Skin of body (tissue), 2 donors: ENCODE measurements around the gene RSU1. TPM values are rescaled to one million over a fixed set of nuclear protein-coding genes. Genes with fewer than 3 reads are reported as not detected.
"Not testable (repeated sequence)": the region's sequence is repeated elsewhere in the genome, so short reads cannot be mapped to it uniquely, and the experiment has no call there.

Experiments
- DNase-seq: peaks from one replicate; lab custom pipeline; 2025; lab: John Stamatoyannopoulos, UW
- total RNA-seq: library from RNA; depleted of rRNA; stranded (reverse); fragments of >200 nt; gene quantifications from one replicate; pipeline ENCODE4 v1.2.3, GENCODE V29; 2014

Gene RSU1
- total RNA-seq: 27.3 TPM

DNA sequence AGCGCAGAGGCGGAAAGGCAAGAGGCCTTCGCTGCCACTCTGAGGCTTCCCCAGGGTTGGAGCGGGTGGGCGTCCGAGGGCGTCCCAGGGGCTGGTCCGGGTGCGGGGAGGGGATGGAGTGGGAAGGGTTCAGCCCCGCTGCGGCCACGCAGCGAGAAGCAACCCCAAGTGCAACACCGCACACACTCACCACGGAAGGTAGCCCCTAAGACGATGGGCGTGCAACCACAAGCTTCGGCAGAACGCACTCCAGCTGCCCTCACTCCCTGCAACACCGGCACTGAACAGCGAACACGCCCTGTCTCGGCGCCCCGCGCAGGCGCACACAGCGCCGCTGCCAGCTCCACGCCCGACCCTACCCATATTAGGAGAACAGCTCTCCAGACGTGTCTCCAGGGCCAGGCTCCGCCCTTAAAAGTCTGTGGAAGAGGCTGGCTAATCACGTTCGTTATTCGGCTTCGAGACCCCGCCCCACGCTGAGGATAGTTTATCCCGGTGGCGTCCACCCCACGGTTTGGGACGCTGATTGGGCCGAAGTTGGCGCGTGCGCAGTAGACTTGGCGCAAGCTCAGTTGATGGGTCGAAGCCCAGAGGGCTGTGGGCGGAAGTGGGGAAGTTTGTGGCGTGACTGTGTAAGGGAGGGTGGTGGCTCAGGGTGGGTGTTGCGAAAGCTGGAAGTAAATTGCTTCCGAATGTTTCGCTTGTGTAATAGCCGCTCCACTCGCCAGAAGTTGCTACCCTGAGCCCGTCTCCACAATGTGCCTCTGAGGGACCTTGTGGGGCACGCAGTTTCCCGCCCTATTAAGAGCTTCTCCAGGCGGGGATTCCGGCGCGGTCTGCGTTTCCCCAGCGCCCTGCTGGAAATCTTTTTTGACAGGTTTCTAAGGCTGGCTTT, at the start of gene RSU1:
Gene RSU1 (minus strand): TSS at position 300 of the 895 bp plus-strand sequence. CDS start 343 bp downstream, outside the sequence.
- peak; percentile 100 for DNase-seq

DNA sequence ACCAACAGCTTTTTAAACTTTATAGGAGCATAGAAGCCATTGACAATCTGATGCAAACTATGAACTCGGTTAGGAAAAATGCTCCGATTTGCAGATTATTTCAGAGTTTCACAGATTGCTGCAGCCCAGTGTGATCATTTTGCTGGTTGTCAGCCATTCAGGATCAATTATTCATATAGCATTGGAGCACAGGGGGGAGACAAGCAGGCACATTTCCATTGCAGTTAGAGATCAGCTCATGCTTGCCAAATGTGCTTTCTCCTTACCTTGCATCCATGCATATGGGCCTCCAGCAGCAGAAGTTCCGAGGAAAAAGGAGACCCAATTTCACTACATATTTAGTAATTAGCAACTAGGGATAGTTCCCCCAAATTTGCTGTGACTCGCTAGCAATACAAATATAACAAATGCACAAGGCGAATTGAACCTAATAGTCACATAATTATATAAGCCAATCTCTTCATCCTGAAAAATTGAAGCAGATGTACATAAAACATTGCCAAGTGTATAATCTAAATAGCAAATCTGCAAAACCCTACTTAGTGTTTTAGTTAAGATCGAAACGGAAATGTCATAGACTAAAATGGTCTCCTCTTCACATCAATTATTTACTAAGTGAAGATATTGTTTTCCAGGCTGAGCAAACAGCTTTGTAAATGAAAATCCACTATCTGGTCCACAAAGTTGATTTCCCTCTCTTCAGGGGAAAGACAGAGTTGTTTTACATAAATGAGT, 49.5 kb upstream of the RSU1 start:
- peak; percentile 40 for DNase-seq

DNA sequence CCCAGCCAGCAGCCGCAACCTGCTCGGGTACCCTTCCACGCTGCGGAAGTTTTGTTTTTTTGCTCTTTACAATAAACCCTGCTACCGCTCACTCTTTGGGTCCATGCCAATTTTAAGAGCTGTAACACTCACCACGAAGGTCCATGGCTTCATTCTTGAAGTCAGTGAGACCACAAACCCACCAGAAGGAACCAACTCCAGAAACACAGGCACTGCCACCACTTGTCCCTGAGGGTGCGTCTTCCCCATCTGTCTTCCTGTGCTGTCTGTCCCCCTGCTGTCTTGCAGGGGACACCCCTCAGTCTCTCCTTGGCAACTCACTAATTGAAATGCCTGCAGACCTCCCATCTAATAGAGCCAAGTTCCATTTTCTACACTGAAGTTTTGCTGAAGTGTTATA, 48.5 kb upstream of the RSU1 start:
- no peak for DNase-seq

DNA sequence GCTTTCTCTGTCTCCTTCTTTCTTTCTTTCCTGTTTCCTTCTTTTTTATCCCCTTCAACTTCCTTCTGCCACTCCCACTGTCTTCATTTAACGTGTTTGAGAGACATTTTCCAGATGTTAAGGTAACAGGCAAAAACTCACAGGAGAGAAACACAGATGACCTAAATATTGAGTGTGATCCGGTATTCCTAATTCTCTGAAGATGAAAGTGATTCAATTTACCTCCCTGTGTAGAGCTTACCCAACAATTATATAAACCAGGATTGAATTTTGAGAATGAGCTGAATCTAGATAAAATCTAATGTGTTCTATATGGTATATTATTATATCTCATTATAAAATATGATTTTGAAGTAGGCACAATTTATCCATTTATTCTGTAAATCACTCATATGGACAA, 46.5 kb upstream of the RSU1 start:
- no peak for DNase-seq

DNA sequence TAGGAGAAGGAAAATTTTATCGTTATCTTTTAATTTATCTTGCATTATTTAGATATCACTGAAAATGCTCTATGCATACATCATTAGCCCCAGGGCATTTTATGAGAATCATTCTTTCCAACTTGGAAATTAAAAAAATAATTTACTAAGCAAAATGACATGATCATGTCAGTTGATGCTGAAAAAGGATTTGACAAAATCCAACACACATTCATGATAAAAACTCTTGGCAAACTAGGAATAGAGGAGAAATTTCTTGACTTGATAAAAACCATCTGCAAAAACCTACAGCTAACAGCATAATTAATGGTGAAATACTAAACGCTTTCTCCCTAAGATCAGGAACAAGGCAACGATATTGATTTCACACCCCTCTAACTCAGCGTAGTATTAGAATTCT, 40.2 kb upstream of the RSU1 start:
- DNase-seq: peak; percentile 80

DNA sequence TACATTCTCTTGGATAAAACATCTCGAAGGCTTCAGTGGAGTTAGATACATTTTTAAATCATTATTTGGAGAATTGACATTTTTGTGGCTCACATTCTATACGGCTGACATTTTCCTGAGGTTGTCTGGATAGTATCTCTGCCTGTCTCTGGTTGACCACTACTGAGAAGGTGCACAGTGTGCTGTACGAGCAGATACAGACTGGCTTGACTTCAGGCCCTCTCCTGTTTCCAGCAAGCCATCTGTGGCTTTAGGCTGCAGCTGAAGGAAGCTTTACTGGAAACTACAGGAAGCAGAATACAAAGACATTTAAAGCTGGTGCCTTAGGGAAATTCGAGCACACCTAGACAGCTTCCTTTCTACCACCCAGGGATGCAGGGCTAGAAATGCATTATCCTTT, 39.3 kb upstream of the RSU1 start:
- DNase-seq: peak; percentile 16

DNA sequence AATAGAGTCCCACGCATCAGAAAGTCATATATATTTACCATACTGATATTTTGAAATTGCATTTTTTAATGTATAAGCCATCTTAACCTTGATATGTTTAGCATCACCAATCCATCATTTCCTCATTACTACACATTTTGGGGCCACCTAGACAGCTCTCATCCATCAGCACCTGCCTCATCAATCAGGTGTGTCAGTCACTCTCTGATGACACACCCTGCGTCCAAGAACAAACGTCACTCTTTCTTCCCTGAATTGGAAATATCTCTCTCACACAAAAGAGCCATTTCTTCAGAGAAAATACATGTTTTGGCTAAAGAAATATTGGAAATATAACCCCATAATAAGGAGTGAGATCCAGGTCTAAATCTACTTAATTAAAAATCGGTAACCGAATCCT, 38.9 kb upstream of the RSU1 start:
- no peak for DNase-seq

DNA sequence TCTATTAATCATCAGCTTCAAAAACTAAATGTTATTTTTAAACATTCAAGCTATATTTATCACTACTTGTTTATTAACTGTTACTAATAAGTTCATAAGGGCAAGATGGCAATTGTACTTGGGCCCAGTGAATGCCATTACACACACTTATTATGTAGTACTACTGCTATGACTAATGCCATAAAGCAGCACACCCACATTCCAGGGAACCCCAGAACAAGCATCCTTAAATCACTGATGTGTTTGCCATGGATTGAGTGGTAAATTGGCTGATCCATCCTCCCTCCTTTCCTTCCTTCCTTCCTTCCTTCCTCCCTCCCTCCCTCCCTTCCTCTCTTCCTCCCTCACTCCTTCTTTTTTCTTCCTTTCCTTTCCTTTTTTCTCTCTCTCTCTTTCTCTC, 37.4 kb upstream of the RSU1 start:
- DNase-seq: no peak

DNA sequence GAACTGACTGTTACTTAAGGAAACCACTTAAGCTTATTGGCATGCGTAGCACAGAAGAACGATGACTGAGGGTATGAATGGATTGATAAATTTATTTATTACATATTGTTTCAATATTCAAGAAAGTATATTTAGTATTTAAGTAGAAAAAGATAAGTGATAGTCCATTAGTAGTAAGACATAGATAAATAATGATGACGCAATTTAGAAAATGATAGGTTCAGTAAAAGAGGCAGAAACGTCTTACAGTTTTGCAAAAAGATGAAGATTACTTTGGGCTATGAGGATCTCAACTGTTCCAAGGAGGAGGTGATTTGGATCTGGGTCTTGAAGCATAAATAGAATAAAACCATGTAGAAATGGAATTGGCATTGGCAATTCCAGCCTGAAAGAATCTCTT, 36.6 kb upstream of the RSU1 start:
- DNase-seq: no peak

DNA sequence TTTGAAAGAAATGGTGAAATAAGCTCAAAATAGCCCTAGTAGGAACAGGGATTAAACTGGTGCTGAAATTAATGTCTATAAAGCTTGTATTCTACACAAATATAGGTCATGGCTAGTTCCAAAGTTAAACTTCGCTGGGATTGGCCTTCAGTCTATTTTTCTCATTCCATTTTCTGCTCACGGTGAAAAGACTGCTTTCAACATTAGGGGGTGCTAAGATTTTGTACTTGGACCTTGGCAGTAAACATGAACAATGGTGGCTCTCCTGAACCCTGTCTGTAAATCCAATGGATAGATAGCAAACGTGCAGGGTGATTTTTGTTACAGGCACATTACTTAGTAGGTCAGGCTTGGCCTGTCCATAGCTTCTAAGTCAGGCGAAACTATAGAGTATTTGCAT, 36.0 kb upstream of the RSU1 start:
- DNase-seq: no peak

DNA sequence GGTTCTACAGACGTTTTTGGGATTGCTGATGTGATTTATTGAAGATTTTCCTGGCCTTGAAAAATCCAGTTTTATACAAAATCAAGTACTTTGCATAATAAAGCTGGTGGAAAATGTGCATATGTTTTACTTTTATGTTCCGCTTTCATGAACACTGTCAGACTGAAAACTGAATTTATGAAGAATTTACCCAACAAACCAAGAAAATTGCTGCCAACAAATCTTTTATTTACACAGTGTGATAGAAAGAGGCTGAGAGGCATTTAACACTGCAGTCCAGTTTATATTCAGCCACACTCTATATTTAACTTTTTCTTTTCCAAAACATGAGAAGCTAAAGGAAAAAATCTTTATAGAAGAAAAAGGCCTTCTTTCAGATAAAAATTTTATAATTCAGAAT, 35.4 kb upstream of the RSU1 start:
- peak; percentile 74 for DNase-seq

DNA sequence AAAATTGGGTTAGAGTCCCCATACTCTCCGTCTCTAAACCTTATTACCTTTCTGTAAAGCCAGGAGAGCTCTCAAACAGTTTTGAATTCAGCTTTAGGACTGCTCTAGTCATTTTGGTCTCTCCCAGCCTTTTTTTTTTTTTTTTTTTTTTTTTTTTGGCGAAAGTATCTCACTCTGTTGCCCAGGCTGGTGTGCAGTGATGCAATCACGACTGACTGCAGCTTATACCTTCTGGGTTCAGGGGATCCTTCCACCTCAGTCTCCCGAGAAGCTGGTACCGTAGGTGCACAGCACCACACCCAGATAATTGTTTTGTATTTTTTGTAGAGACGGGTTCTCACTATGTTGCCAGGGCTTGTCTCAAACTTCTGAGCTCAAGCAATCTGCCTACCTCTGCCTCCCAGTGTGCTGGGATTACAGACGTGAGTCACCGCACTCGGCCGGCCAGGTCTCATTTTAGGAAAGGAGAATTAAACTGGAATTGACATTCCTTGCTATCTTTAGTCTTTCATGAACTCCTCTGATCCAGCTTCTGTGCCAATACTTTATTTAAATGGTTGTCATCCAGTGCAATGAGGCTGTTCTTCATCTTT, 31.4 kb upstream of the RSU1 start:
- DNase-seq: no peak

DNA sequence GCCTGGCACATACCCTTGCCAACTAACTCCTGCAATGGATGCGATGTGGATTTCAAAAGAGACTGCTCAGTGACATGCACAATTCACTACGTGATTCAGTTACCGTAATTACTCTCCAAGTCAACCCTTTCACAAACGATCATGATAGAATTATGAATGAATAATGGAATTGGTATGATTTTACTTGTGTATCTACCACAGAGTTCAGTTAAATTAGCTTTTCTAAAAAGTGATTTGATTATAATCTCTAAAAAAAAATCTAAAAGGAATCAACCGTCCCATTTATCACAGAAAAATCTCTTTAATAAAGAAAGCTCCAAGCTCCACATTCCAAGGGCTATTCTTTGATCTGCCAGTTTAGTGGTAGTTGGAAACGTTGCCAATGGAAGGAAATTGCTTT, 30.4 kb upstream of the RSU1 start:
- DNase-seq: no peak

DNA sequence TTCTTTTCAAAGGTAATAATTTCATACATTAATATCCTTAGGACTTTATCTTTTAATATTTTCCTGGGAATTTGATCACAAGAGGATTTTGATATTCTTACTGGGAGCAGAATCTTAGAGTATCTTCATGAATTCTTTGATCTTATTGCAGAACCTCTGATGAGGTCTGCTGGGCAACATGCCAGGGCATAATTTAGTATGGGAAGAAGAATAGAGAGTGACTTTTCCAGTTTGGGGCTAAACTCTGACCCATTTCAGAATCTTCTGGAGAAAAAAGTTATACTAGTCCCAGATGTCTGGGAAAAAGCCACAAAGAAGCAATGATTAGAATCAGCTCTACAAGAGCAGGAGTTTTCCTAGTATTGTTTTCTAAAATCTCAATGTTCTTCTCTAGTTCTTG, 28.0 kb upstream of the RSU1 start:
- DNase-seq: peak; percentile 39

DNA sequence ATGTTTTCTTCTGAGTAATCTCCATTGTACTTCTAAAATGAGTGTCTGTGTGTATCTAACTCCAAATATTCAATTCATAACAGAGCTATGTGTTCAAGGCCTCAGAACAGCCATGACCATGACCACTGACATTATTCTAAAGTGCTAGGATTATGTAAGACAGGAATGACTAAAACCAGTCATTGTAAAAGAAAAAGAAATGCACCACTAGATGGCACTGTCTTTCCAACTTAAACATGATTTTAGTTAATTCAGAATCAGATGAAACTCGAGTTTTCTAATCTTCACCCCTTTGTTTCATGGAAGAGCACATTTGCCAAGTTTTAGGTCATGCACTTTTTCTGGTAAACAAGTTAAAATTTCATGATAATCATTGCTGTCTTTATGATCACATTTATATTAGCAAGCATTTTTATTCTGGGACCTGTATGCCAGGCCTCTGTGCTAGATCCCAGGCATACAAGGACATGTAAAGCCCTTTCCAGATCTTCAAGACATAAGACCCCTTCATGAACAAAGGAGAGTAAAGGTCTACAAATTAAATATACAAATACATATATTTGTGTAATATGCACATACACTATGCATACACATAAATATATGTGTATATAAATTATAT, 26.1 kb upstream of the RSU1 start:
- peak; percentile 81 for DNase-seq

DNA sequence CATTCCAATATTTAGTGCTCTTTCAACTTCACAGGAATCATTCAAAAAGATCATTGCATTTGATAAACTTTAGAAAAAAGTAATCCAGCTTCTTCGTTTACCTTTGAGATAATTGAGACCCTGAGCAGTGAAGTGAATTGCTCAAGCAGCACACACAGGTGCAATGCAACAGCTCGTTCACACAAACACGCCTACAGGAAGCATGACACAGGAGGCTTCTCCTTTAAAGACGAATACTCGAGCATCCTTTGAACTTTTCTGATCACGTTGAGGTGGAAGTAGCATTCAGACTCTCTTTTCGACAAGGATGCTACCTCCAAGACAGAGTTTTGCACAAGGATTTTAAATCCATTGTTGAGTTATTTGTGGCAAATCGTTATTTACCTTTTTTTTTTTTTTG, 18.0 kb upstream of the RSU1 start:
- no peak for DNase-seq

DNA sequence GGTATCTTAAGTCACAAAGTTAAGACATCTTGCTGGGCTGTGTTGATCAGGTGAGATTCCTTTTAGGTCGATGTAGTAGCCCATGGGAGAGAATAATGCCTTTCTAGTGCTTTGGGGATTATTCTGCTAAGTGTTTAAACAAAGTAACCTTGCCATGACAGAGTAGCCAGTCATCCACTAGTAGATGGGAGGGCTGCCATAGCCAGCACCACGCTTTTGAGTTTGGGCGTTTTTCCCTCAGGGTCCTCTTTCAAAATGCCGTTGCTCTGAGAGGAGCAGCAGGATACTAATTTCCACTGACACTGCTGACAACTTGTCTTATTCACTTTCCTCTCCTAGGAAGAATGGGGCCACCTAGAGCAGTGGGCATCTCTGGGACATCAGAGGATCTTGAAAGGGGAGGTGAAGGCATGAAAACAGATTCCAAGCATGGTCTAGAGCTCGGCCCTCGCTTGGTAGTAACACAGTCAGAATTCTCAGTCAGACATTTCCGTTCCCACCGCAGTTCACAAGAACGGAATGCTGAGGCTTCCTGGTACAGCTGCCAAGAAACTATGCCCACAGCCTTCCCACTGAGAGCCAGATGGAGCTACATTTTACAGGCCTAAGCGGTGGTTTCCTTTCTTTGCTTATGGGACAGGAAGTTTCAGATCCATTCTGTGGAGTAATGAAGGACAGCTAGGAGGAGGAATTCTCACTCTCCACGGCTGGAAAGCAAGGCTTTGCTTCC, 15.3 kb upstream of the RSU1 start:
- DNase-seq: peak; percentile 54

DNA sequence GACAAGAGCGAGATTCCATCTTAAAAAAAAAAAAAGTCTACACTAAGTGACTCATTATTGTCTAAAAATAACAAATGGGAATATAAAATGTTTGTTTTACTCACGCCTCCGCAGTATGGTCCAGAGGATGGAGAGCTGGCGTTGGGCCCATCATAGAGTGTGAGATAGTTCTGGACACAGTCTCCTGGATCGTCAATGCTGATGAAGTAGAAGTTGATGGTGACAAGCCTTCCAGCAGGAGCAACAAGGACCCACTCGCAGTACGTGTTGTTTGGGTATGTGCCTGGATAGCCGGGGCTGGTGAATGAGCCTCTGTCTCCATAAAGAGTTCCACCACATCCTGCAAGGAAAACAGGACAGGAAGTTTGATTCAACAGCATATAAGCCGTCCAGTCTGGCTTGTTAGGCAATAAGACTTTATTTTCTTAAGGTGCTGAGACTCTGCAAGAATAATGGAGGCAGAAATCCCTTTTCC, 11.5 kb upstream of the RSU1 start:
- DNase-seq: no peak

DNA sequence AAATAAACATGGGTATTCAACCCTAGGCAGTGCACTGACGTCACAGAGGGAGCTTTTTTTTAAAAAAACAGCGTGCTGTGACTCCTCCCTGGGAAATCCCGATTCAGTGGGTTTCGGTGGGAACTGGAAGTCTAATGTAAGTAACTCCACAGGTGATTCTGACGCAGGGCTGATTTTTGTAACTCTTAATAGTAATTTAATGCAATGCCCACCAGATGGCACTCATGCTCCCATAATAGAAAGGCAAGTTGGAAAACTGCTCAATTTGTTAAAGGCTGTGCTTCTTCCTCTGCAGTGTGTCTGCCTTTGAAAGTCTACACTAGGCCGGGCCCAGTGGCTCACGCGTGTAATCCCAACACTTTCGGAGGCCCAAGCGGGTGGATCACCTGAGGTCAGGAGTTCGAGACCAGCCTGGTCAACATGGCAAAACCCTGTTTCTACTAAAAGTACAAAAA, 10.9 kb upstream of the RSU1 start:
- DNase-seq: peak; percentile 57

DNA sequence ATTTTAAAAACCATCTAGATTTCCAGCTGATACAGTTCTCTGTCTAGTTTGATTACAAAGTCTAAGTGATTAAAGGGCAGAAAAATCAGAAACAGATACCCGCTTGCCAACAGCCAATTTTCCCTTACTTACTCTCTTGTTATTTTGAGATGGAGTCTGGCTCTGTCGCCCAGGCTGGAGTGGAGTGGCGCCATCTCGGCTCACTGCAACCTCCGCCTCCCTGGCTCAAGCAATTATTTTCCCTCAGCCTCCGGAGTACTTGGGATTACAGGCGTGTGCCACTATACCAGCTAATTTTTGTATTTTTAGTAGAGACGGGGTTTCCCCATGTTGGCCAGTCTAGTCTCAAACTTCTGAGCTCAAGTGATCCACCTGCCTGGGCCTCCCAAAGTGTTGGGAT, 10.2 kb upstream of the RSU1 start:
- not testable (repeated sequence) for DNase-seq
